AG08396 (cell line): Measurements from ENCODE around the gene MRGPRX1.
"Not testable (repeated sequence)": the region's sequence is repeated elsewhere in the genome, so short reads cannot be mapped to it uniquely, and the experiment has no call there.

ENCODE experiments used
- DNase-seq: peaks from one replicate; pipeline ENCODE4 v3.0.0; 2012; ENCODE audit warnings: low spot score, mixed read lengths

MRGPRX1 gene

DNA sequence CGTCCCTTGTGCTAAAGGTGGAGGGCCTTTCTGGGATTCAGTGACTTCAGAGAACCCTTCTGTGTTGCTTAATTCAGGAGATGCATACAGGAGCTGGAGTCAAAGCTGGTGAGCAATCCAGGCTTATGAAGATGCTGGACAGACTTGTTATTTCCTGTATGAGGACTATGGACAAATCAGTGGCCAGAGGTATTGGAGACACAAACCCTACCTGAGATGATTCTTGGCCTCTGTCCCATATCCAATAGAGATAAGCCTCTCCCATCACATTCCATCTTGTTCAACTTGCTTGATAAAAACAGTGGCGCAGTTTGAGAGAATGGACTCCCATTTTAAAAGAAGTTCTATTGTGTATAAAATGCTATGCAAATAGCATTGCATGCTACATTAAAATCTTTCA is at the start of gene MRGPRX1:
Gene MRGPRX1 (minus strand): TSS at position 101 of the 400 bp plus-strand sequence. CDS start 4,630 bp downstream, outside the sequence.
- DNase-seq: no peak

DNA sequence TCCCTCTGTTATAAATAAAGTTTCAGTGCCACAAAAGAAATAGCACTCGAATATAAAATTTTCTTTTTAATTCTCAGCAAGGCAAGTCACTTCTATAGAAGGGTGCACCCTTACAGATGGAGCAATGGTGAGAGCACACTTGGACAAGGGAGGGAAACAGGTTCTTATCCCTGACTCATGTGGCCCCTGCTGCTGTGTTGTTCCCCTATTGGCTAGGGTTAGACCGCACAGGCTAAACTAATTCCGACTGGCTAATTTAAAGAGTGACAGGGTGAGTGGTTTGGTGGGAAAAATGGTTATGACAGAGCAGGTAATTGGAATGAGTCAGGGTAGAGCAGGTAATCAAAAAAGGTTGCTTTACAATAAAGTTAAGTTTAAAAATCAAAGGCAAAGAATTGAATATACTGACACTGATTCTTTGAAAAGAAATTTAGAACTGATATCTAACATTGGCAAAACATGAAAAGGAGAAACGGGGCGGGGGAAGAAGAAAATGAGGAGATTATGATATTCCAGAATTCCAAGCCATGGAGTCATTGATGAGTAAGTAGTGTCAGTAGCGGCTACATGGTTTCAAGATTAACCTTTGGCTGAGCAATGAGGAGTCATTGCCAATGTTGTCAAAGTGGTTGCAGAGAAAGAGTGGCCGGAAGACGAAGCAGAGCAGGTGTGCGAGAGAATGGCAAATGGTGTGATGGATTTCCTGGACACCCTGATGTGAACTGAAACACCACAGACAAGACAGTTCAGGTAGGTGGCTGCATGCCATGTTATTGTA is 48.4 kb upstream of the MRGPRX1 start:
- DNase-seq: peak; percentile 16

- no peak for DNase-seq
Observed at GRCh38 chr11:18986744-18987143, 47.5 kb upstream of the MRGPRX1 start.

DNA sequence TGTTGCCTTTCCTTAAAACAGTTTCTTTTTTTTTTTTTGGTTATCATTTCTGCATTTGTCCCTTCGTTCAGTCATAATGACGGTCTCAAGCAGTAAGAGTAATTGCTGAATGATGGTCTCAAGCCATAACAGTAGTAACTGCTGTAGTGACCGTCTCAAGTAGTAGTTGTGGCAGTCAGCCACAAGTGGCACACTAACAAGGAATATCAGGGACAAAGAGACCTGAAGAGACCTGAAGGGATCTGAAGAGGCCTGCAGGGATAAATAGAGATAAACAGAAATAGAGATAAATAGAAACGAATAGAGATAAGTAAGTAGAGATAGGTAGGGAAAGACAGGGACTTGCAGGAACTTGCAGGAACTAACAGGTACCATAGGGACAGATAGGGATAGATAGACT is 42.7 kb upstream of the MRGPRX1 start:
- DNase-seq: no peak

DNA sequence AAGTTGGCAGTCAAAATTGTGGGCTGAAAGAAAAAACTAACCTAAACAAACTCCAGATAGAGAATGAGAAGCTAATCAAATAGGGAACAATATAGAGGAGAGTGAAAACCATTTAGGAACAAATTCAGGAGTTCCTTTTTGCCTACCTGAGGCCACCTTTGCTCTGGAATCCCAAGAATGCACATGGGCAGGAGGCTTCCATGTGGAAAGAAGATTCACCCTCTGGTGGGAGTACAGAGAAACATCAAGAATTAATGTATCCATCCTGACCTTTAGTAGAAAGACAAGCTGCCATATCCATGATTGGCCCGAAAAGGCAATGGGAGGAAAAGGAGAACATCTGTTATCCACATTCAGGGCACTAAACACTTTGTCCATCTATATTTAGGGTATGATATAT is 35.0 kb upstream of the MRGPRX1 start:
- DNase-seq: no peak

GRCh38 chr11:18972336-18972735 is 33.1 kb upstream of the MRGPRX1 start:
- no peak for DNase-seq

DNA sequence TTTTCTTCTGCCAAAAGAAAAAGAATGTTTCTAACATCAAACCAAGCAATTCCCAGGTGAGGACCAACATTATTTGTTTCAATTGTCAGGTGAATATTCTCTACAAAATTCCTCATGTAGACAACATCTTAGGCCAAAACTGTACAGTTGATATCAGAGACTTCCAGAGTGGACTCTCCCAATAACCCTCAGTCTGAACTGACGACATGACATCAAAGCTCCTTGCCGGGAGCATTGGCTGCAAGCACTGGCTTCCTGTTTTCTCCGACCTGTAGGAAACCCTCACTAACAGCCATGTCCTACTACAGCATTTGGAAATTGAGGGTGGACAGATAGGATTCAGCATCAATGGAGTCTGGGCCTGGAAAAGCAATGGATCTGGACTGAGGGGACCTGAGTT is 30.5 kb upstream of the MRGPRX1 start:
- DNase-seq: no peak

GRCh38 chr11:18958221-18958910 is 19.2 kb upstream of the MRGPRX1 start:
- no peak for DNase-seq

GRCh38 chr11:18956630-18957029 is 17.4 kb upstream of the MRGPRX1 start:
- DNase-seq: no peak

GRCh38 chr11:18936002-18936673 is 3.1 kb downstream of the MRGPRX1 start:
- no peak for DNase-seq

GRCh38 chr11:18934195-18934814 is 4.9 kb downstream of the MRGPRX1 start:
- DNase-seq: no peak

DNA sequence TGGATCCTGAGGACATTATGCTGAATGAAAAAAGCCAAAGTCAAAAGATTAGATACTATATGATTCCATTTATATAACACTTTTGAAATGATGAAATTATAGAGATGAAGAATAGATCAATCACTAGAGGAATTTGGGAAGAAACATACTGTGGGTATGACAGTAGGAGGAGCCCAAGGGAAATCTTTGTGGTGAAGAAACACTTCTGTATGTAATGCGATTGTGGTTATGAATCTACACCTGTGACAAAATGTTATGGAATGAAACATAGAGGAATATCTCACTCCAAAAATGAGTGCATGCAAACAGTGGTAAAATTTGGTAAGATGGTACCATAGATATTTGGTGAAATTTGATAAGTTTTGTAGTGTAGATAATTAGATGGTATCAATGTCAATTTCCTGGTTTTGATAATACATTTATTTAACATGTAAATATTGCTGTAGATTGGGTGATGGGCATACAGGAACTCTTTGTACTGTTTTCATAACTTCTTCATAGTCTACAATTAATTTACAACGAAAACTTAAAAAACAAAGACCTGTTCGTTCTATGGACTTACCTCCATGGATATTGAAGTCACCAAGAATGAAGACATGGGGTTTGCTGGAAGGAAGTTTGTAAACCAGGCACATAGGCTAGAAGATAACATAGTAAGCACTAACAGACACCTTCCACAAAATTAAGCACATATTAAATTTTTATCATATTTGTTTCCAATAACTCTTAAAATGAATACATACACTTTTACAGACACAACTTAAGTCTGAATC is 11.5 kb downstream of the MRGPRX1 start:
- no peak for DNase-seq

DNA sequence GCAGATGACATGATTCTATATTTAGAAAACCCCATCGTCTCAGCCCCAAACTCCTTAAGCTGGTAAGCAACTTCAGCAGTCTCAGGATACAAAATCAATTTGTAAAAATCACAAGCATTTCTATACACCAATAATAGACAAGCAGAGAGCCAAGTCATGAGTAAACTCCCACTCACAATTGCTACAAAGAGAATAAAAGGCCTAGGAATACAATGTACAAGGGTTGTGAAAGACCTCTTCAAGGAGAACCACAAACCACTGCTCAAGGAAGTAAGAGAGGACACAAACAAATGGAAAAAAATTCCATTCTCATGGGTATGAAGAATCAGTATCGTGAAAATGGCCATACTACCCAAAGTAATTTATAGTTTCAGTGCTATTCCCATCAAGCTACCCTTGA is 13.8 kb downstream of the MRGPRX1 start:
- not testable (repeated sequence) for DNase-seq

DNA sequence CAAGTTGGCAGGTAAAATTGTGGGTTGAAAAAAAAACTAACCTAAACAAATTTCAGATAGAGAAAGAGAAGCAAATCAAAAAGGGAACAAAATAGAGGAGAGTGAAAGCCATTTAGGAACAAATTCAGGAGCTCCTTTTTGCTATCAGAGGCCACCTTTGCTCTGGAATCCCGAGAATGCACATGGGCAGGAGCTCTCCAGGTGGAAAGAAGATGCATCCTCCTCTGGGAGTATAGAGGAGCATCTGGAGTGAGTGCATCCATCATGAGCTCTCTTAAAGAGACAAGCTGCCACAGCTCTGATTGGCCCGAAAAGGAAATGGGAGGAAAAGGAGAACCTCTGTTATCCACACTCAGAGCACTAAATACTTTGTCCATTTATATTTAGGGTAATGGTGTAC is 26.3 kb downstream of the MRGPRX1 start:
- DNase-seq: no peak

DNA sequence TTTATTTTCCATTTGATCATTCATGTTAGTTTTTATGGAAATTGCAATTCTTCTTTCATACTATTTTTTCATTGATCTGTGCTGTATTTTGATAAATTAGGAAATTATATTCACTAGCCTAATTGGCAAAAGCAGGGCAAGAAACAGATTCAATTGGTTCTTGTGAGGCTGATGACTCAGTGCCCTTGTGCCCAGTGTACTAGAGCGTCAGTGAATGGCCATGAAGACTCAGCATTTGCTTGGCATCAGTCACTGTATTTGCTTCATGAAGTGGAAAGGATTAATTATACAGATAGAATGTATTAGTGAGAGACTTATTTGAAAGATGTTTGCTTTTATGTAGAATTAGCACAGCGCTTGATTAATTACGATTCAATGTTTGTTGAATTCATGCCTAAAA is 31.8 kb downstream of the MRGPRX1 start:
- DNase-seq: no peak

GRCh38 chr11:18900637-18901036 is 38.6 kb downstream of the MRGPRX1 start:
- not testable (repeated sequence) for DNase-seq

DNA sequence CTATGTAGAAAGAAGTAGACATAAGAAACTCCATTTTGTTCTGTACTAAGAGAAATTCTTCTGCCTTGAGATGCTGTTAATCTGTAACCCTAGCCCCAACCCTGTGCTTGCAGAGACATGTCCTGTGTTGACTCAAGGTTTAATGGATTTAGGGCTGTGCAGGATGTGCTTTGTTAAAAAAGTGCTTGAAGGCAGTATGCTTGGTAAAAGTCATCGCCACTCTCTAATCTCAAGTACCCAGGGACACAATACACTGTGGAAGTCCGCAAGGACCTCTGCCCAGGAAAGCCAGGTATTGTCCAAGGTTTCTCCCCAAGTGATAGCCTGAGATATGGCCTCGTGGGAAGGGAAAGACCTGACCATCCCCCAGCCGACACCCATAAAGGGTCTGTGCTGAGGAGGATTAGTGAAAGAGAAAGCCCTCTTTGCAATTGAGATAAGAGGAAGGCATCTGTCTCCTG is 39.0 kb downstream of the MRGPRX1 start:
- DNase-seq: not testable (repeated sequence)

DNA sequence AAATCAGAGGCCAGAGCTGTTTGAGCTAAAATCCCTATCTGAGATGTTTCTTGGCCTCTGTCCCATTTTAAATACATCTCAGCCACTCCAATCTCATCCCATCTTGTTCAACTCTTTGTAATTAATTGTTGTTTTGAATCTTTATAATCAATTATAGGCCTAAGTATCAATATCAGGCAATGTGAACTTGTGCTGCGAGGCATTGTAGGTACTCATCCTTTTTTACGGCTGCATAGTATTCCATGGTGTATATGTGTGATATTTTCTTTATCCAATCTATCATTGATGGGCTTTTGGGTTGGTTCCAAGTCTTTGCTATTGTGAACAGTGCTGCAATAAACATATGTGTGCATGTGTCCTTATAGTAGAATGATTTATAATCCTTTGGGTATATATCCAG is 47.5 kb downstream of the MRGPRX1 start:
- DNase-seq: not testable (repeated sequence)

GRCh38 chr11:18890615-18891014 is 48.6 kb downstream of the MRGPRX1 start:
- DNase-seq: no peak
